Measurements from ENCODE around the gene LITAFD. TPM values are rescaled to one million over a fixed set of nuclear protein-coding genes. Genes with fewer than 3 reads are reported as not detected.

LITAFD gene
- total RNA-seq, 1 donor from 2014 or later = not detected

DNA sequence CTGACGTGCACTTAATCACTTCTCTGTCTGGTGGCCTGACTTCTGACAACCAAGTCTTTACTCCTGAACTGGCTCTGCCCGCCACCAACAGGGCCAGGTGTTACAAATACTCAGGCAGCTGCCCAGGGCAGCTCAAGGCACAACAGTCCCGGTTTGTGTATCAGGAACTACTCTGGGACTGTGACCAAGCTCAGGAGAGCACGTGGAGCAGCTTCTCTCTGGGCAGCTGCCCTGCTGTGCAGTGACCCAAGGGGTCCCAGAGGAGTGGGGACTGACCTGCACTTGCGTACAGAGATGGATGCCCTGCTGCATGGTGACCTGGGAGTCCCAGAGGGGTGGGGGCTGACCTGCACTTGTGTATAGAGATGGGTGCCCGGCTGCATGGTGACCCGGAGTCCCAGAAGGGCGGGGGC lies 21.9 kb downstream of the LITAFD start:
- H3K27ac ChIP-seq (ENCODE audit: low read depth, low read length) = peak overlapping the region; percentile 12

DNA sequence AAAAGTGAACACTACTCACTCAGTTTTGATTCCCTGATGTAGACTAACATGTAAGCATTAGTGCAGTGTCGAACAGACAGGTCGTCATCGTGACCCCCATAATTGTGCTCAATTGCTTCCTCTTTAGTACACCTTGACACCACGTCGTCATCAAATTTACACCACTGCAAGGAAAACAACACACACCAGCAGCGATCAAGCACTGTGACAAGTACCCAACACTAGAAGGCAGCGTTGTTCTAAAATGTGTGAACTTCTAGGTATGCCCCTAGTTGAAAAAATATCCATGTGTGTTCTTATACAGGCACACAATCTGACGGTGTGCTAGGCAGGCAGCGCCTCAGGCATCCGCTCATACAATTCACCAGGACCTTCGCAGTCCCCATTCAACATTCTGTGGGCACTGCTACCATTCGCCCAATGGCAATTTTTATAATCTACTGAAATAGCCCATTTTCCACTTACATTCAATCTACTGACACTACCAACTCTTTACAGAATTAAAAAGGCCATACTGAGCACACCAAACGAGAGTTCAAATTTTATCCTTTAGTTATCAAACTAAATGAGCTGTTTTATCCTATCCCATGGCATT lies 23.1 kb downstream of the LITAFD start:
- peaks cover 0 to 6% (median 4%) of the 10 kb centered on the region in 3 donors for H3K4me1 ChIP-seq (ENCODE audit: control insufficient read depth in 3 of 3, insufficient read depth in 3 of 3, low read length in 3 of 3)
- H3K27ac ChIP-seq (ENCODE audit: low read depth, low read length) = no peak overlapping the region
- no peak overlapping the region for H3K9ac ChIP-seq (ENCODE audit: low read depth in 1 of 3, low read length in 3 of 3)
- H3K27me3 ChIP-seq (ENCODE audit: control insufficient read depth in 3 of 3, insufficient read depth in 3 of 3, low read length in 3 of 3) = no peaks in the 10 kb centered on the region
- H3K4me3 ChIP-seq (ENCODE audit: low read length in 3 of 3) = no peak overlapping the region
- peaks cover 52 to 84% (median 81%) of the 10 kb centered on the region in 3 donors for H3K36me3 ChIP-seq (ENCODE audit: control insufficient read depth in 3 of 3, insufficient read depth in 3 of 3, low read length in 3 of 3)
- H3K9me3 ChIP-seq (ENCODE audit: control insufficient read depth in 3 of 3, low read length in 3 of 3) = no peaks in the 10 kb centered on the region

More for the DNA sequence above, 21.9 kb downstream of the LITAFD start:
- H3K9me3 ChIP-seq (ENCODE audit: control insufficient read depth in 3 of 3, low read length in 3 of 3) = no peaks in the 10 kb centered on the region
- H3K27me3 ChIP-seq (ENCODE audit: control insufficient read depth in 3 of 3, insufficient read depth in 3 of 3, low read length in 3 of 3) = no peaks in the 10 kb centered on the region
- H3K9ac ChIP-seq (ENCODE audit: low read depth in 1 of 3, low read length in 3 of 3) = no peak overlapping the region
- peaks cover 52 to 86% (median 84%) of the 10 kb centered on the region in 3 donors for H3K36me3 ChIP-seq (ENCODE audit: control insufficient read depth in 3 of 3, insufficient read depth in 3 of 3, low read length in 3 of 3)
- H3K4me3 ChIP-seq (ENCODE audit: low read length in 3 of 3) = no peak overlapping the region
- H3K4me1 ChIP-seq (ENCODE audit: control insufficient read depth in 3 of 3, insufficient read depth in 3 of 3, low read length in 3 of 3) = peaks cover 0 to 6% (median 4%) of the 10 kb centered on the region in 3 donors

- Histone ChIP-seq H3K27me3 (ENCODE audit: control insufficient read depth in 3 of 3, insufficient read depth in 3 of 3, low read length in 3 of 3) (no peaks in the 10 kb centered on the region), H3K9ac (ENCODE audit: low read depth in 1 of 3, low read length in 3 of 3) (no peak overlapping the region), H3K9me3 (ENCODE audit: control insufficient read depth in 3 of 3, low read length in 3 of 3) (no peaks in the 10 kb centered on the region), H3K4me3 (ENCODE audit: low read length in 3 of 3) (no peak overlapping the region), H3K36me3 (ENCODE audit: control insufficient read depth in 3 of 3, insufficient read depth in 3 of 3, low read length in 3 of 3) (peaks cover 56 to 84% (median 81%) of the 10 kb centered on the region in 3 donors), H3K27ac (ENCODE audit: low read depth, low read length) (no peak overlapping the region), H3K4me1 (ENCODE audit: control insufficient read depth in 3 of 3, insufficient read depth in 3 of 3, low read length in 3 of 3) (peaks cover 0 to 6% (median 4%) of the 10 kb centered on the region in 3 donors)
Observed at GRCh38 chr16:8905795-8906591, 23.8 kb downstream of the LITAFD start.

DNA sequence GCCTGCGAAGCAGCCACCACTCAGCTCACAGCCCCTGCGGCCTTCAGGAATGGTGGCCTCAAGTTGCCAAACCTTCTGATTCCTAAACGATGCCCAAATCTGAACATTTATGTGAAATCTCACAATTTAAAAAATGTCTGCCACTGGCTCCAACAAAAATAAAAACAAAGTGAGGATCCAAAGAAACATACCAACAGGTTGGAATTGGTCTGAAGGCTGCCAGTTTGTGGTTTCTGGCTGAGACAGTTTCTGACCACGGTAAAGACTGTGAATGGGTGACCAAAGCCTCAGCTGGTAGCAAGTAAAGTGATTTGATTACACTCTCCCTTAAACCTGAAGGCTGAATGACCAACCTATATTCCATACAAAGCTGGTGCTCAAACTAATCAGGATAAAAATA lies 24.9 kb downstream of the LITAFD start:
- H3K9me3 ChIP-seq (ENCODE audit: control insufficient read depth in 3 of 3, low read length in 3 of 3) = no peaks in the 10 kb centered on the region
- no peak overlapping the region for H3K4me3 ChIP-seq (ENCODE audit: low read length in 3 of 3)
- no peaks in the 10 kb centered on the region for H3K27me3 ChIP-seq (ENCODE audit: control insufficient read depth in 3 of 3, insufficient read depth in 3 of 3, low read length in 3 of 3)
- H3K4me1 ChIP-seq (ENCODE audit: control insufficient read depth in 3 of 3, insufficient read depth in 3 of 3, low read length in 3 of 3) = peaks cover 0 to 6% (median 4%) of the 10 kb centered on the region in 3 donors
- H3K36me3 ChIP-seq (ENCODE audit: control insufficient read depth in 3 of 3, insufficient read depth in 3 of 3, low read length in 3 of 3) = peaks cover 56 to 84% (median 81%) of the 10 kb centered on the region in 3 donors
- H3K9ac ChIP-seq (ENCODE audit: low read depth in 1 of 3, low read length in 3 of 3) = no peak overlapping the region
- H3K27ac ChIP-seq (ENCODE audit: low read depth, low read length) = no peak overlapping the region

DNA sequence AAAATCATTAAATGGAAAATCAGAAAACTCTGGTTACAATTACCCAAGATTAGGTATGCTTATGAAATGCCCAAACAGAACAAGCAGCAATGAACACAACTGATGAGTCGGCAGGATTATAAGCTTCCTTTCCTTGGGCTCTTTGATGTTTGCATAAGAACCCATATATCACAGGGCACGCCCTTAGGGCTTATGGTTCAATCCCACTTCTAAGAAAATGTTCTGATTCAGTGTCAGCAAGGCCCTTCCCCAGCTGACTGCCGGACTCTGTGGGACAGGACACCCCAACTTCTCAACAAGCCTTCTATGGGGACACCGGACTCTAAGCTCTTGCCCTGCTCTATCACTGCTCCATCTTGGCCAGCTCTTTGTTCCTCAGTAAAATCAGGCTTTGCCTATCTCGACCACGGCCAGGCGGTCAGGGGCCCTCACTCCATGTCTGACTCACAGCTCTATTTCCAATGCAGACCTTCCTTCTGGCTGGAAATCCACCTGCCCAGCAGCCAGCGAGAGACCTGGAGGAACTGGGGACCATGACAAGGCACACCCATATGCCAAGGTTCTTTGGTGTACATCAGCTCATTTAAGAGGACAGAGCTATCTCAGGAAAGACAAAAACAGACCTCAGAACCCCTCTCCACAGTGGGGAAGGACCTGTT lies 26.8 kb downstream of the LITAFD start:
- H3K9ac ChIP-seq (ENCODE audit: low read depth in 1 of 3, low read length in 3 of 3) = no peak overlapping the region
- H3K9me3 ChIP-seq (ENCODE audit: control insufficient read depth in 3 of 3, low read length in 3 of 3) = no peaks in the 10 kb centered on the region
- H3K4me3 ChIP-seq (ENCODE audit: low read length in 3 of 3) = no peak overlapping the region
- H3K27me3 ChIP-seq (ENCODE audit: control insufficient read depth in 3 of 3, insufficient read depth in 3 of 3, low read length in 3 of 3) = no peaks in the 10 kb centered on the region
- no peak overlapping the region for H3K27ac ChIP-seq (ENCODE audit: low read depth, low read length)
- H3K36me3 ChIP-seq (ENCODE audit: control insufficient read depth in 3 of 3, insufficient read depth in 3 of 3, low read length in 3 of 3) = peaks cover 48 to 77% (median 70%) of the 10 kb centered on the region in 3 donors
- peaks cover 0 to 5% (median 4%) of the 10 kb centered on the region in 3 donors for H3K4me1 ChIP-seq (ENCODE audit: control insufficient read depth in 3 of 3, insufficient read depth in 3 of 3, low read length in 3 of 3)

DNA sequence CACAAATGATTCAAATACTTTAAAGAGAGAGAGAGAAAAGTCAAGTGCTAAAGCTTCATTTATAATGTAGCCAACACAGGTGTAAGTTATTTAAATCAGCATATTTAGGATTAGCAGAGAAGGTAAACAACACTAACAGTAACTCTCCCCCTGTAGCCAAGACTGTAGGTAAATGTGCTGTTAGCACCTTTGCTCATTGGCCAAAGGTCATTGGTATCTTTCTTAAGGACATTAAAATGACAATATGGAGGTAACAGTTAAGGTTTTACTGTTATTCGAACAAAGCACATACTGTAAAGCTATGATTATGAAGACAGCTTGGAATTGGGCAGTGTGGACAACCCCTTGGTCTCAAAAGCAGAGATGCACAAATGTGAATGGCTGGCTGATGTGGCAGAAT lies 28.7 kb downstream of the LITAFD start:
- Histone ChIP-seq H3K4me3 (ENCODE audit: low read length in 3 of 3) (no peak overlapping the region), H3K27me3 (ENCODE audit: control insufficient read depth in 3 of 3, insufficient read depth in 3 of 3, low read length in 3 of 3) (no peaks in the 10 kb centered on the region), H3K27ac (ENCODE audit: low read depth, low read length) (no peak overlapping the region), H3K4me1 (ENCODE audit: control insufficient read depth in 3 of 3, insufficient read depth in 3 of 3, low read length in 3 of 3) (no peaks in the 10 kb centered on the region), H3K36me3 (ENCODE audit: control insufficient read depth in 3 of 3, insufficient read depth in 3 of 3, low read length in 3 of 3) (peaks cover 40 to 76% (median 70%) of the 10 kb centered on the region in 3 donors), H3K9ac (ENCODE audit: low read depth in 1 of 3, low read length in 3 of 3) (no peak overlapping the region), H3K9me3 (ENCODE audit: control insufficient read depth in 3 of 3, low read length in 3 of 3) (no peaks in the 10 kb centered on the region)

DNA sequence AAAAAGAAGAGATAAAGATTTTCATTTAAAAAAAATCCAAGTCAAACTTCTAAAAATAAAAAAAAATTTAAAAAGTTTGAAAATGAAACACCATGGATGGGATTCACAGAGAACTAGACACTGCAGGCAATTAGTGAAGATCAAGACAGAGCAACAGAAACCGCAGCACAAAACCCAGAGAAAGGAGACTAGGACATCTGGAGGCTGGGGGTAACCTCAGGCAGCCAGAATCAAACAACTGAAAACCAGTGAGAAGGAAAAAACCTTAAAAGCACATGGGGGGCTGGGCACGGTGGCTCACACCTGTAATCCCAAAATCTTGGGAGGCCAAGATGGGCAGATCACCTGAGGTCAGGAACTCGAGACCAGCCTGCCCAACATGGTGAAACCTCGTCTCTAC lies 30.6 kb downstream of the LITAFD start:
- Histone ChIP-seq H3K4me1 (ENCODE audit: control insufficient read depth in 3 of 3, insufficient read depth in 3 of 3, low read length in 3 of 3) (no peaks in the 10 kb centered on the region), H3K9me3 (ENCODE audit: control insufficient read depth in 3 of 3, low read length in 3 of 3) (no peaks in the 10 kb centered on the region), H3K27me3 (ENCODE audit: control insufficient read depth in 3 of 3, insufficient read depth in 3 of 3, low read length in 3 of 3) (no peaks in the 10 kb centered on the region), H3K4me3 (ENCODE audit: low read length in 3 of 3) (no peak overlapping the region), H3K36me3 (ENCODE audit: control insufficient read depth in 3 of 3, insufficient read depth in 3 of 3, low read length in 3 of 3) (peaks cover 34 to 69% (median 67%) of the 10 kb centered on the region in 3 donors), H3K27ac (ENCODE audit: low read depth, low read length) (no peak overlapping the region), H3K9ac (ENCODE audit: low read depth in 1 of 3, low read length in 3 of 3) (no peak overlapping the region)

DNA sequence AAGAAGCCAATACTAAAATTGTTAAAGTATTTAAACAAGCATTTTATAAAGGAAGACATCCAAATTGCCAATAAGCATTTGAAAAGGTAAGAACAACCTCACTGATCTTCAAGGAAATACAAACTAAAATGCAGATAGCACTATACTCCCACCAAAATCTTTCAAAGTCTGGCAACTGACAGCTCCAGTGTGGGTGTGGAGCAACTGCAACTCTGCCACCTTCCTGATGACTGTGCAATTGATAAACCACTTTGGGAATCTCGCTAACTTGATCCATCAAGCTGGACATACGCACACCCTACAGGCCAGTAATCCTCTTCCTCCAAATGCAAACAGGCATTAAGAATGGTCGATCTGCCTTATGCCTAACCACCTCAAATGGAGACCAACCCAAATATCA lies 31.9 kb downstream of the LITAFD start:
- Histone ChIP-seq H3K9ac (ENCODE audit: low read depth in 1 of 3, low read length in 3 of 3) (no peak overlapping the region), H3K4me1 (ENCODE audit: control insufficient read depth in 3 of 3, insufficient read depth in 3 of 3, low read length in 3 of 3) (no peaks in the 10 kb centered on the region), H3K27ac (ENCODE audit: low read depth, low read length) (no peak overlapping the region), H3K36me3 (ENCODE audit: control insufficient read depth in 3 of 3, insufficient read depth in 3 of 3, low read length in 3 of 3) (peaks cover 44 to 67% (median 65%) of the 10 kb centered on the region in 3 donors), H3K9me3 (ENCODE audit: control insufficient read depth in 3 of 3, low read length in 3 of 3) (no peaks in the 10 kb centered on the region), H3K4me3 (ENCODE audit: low read length in 3 of 3) (no peak overlapping the region), H3K27me3 (ENCODE audit: control insufficient read depth in 3 of 3, insufficient read depth in 3 of 3, low read length in 3 of 3) (no peaks in the 10 kb centered on the region)

DNA sequence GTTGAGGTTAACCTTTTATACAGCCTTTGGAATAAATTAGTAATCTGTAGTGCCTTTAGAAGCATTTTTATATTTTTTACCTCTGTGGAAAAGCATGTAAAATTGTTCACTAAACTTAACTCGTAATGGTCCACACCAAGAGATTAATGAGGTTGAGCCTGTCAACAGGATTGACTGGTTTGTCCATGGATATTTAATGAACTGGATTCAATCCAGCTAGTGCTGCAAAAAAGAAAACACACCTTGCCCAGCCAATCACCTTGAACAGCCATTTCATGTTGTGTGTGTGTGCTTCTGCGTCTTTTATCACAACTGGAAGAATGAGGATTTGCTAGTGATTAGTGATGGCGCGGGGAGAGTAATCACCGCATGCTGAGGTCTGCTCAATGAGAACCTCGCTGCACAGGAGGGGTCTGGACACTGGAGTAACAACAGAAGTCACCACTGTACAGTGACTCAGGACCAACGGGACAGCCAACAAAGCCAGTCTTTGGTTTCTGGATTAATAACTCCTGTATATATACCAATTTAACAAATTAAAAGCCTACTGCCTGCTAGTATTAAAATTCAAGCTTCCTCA lies 33.7 kb downstream of the LITAFD start:
- Histone ChIP-seq H3K9ac (ENCODE audit: low read depth in 1 of 3, low read length in 3 of 3) (no peak overlapping the region), H3K27ac (ENCODE audit: low read depth, low read length) (no peak overlapping the region), H3K4me3 (ENCODE audit: low read length in 3 of 3) (no peak overlapping the region), H3K27me3 (ENCODE audit: control insufficient read depth in 3 of 3, insufficient read depth in 3 of 3, low read length in 3 of 3) (no peaks in the 10 kb centered on the region), H3K9me3 (ENCODE audit: control insufficient read depth in 3 of 3, low read length in 3 of 3) (no peaks in the 10 kb centered on the region), H3K4me1 (ENCODE audit: control insufficient read depth in 3 of 3, insufficient read depth in 3 of 3, low read length in 3 of 3) (no peaks in the 10 kb centered on the region), H3K36me3 (ENCODE audit: control insufficient read depth in 3 of 3, insufficient read depth in 3 of 3, low read length in 3 of 3) (peaks cover 43 to 69% (median 68%) of the 10 kb centered on the region in 3 donors)
